Smooth muscle cell (in vitro differentiated cells): ENCODE data around the gene CTTNBP2. TPM values are rescaled to one million over a fixed set of nuclear protein-coding genes. Genes with fewer than 3 reads are reported as not detected.

Experiments
- DNase-seq: peaks from one replicate; lab custom pipeline; 2025; ENCODE audit not compliant: unreplicated experiment; lab: John Stamatoyannopoulos, UW
- H2AFZ ChIP-seq: fragments of 200-600 bp; sonication (generic); 2 replicates; pipeline ENCODE4 v1.6.0; 2016; ENCODE audit warnings: antibody characterized with exemption, low read depth, mild to moderate bottlenecking
- H3F3A ChIP-seq: fragments of 200-600 bp; sonication (generic); 2 replicates; pipeline ENCODE4 v1.6.0; 2017; ENCODE audit warnings: antibody characterized with exemption, low read depth
- H3K27ac ChIP-seq: fragments of 200-600 bp; sonication (generic); 2 replicates; pipeline ENCODE4 v1.5.1; 2016; ENCODE audit warnings: low read depth, mild to moderate bottlenecking
- H3K27me3 ChIP-seq: fragments of 200-600 bp; sonication (generic); 2 replicates; pipeline ENCODE4 v1.6.1; 2016; ENCODE audit warnings: low read depth, mild to moderate bottlenecking
- H3K36me3 ChIP-seq: fragments of 200-600 bp; sonication (generic); 2 replicates; pipeline ENCODE4 v1.5.1; 2016; ENCODE audit warnings: low read depth
- H3K4me1 ChIP-seq: fragments of 200-600 bp; sonication (generic); 2 replicates; pipeline ENCODE4 v1.5.1; 2016; ENCODE audit warnings: low read depth
- H3K4me2 ChIP-seq: fragments of 200-600 bp; sonication (generic); 2 replicates; pipeline ENCODE4 v1.6.0; 2016; ENCODE audit warnings: mild to moderate bottlenecking
- H3K4me3 ChIP-seq: fragments of 200-600 bp; sonication (generic); 2 replicates; pipeline ENCODE4 v1.5.1; 2016; ENCODE audit warnings: mild to moderate bottlenecking
- H3K79me2 ChIP-seq: fragments of 200-600 bp; sonication (generic); 2 replicates; pipeline ENCODE4 v1.6.0; 2016; ENCODE audit warnings: low read depth, mild to moderate bottlenecking
- H3K9ac ChIP-seq: fragments of 200-600 bp; sonication (generic); 2 replicates; pipeline ENCODE4 v1.6.0; 2016; ENCODE audit warnings: low read depth
- H3K9me3 ChIP-seq: fragments of 200-600 bp; sonication (generic); replicated peaks from 2 replicates; pipeline ENCODE4 v1.5.1; 2016; ENCODE audit warnings: low read depth
- H4K20me1 ChIP-seq: fragments of 200-600 bp; sonication (generic); 2 replicates; pipeline ENCODE4 v1.6.0; 2016; ENCODE audit warnings: low read depth
- CTCF ChIP-seq: fragments of 200-600 bp; sonication (generic); IDR thresholded peaks from 2 replicates; pipeline ENCODE4 v1.5.1; 2017; ENCODE audit warnings: borderline replicate concordance, mild to moderate bottlenecking, antibody characterized with exemption; ENCODE audit not compliant: insufficient read depth, poor library complexity, severe bottlenecking
- WGBS: methylation state at CpG from one replicate; pipeline ENCODE4 v1.1.7; 2016; ENCODE audit warnings: low lambda C conversion rate; 5-methylcytosine and 5-hydroxymethylcytosine counted together
- polyA plus RNA-seq: library from polyadenylated mRNA; unstranded; fragments of >200 nt; fragmentation: Nextera tagmentation; extraction: Ambion mirVana; gene quantifications from 2 replicates; pipeline ENCODE4 v1.2.1, GENCODE V29; 2016
- total RNA-seq: library from RNA; depleted of rRNA; stranded (reverse); fragments of >200 nt; gene quantifications from 2 replicates; pipeline ENCODE4 v1.2.3, GENCODE V29; 2014

Gene CTTNBP2
- total and polyA plus RNA-seq, 2 experiments from 2014 or later = 4.8 to 42.3 TPM

GRCh38 chr7:117859246-117859812 is 13.9 kb downstream of the CTTNBP2 start:
- Histone ChIP-seq H3K4me2 (no peak overlapping the region), H3K9me3 (no peaks in the 10 kb centered on the region), H4K20me1 (no peaks in the 10 kb centered on the region), H3K9ac (no peak overlapping the region), H3K27me3 (no peaks in the 10 kb centered on the region), H3K79me2 (peaks cover 8% of the 10 kb centered on the region), H3K27ac (no peak overlapping the region), H3K36me3 (no peaks in the 10 kb centered on the region), H2AFZ (no peak overlapping the region), H3F3A (no peaks in the 10 kb centered on the region), H3K4me3 (no peak overlapping the region), H3K4me1 (no peaks in the 10 kb centered on the region)
- TF ChIP-seq CTCF = no peak
- WGBS = 96% methylated on average over 4 of the region's 4 CpGs
- no peak for DNase-seq

- WGBS = 91% methylated on average over 3 of the region's 3 CpGs
These were observed 14.5 kb downstream of the CTTNBP2 start for GRCh38 chr7:117858712-117859111.

GRCh38 chr7:117857718-117858117 is 15.5 kb downstream of the CTTNBP2 start:
- no peak for DNase-seq
- Histone ChIP-seq H2AFZ (no peak overlapping the region), H3F3A (no peaks in the 10 kb centered on the region), H3K9ac (no peak overlapping the region), H3K4me1 (no peaks in the 10 kb centered on the region), H3K9me3 (no peaks in the 10 kb centered on the region), H3K27ac (no peak overlapping the region), H3K27me3 (no peaks in the 10 kb centered on the region), H3K4me2 (no peak overlapping the region), H3K36me3 (no peaks in the 10 kb centered on the region), H3K79me2 (peaks cover 1% of the 10 kb centered on the region), H3K4me3 (no peak overlapping the region), H4K20me1 (no peaks in the 10 kb centered on the region)
- WGBS = 97% methylated on average over 6 of the region's 6 CpGs
- no peak for TF ChIP-seq CTCF

More at GRCh38 chr7:117858712-117859111, 14.5 kb downstream of the CTTNBP2 start:
- DNase-seq = no peak
- H4K20me1 ChIP-seq = no peaks in the 10 kb centered on the region
- no peak overlapping the region for H3K4me3 ChIP-seq
- no peaks in the 10 kb centered on the region for H3K4me1 ChIP-seq
- no peak overlapping the region for H3K4me2 ChIP-seq
- H3K9me3 ChIP-seq = no peaks in the 10 kb centered on the region
- peaks cover 3% of the 10 kb centered on the region for H3K79me2 ChIP-seq
- H3K27me3 ChIP-seq = no peaks in the 10 kb centered on the region
- no peaks in the 10 kb centered on the region for H3F3A ChIP-seq
- no peak for TF ChIP-seq CTCF
- no peak overlapping the region for H2AFZ ChIP-seq
- H3K9ac ChIP-seq = no peak overlapping the region
- no peak overlapping the region for H3K27ac ChIP-seq
- H3K36me3 ChIP-seq = no peaks in the 10 kb centered on the region

GRCh38 chr7:117856196-117856595 is 17.0 kb downstream of the CTTNBP2 start:
- no peaks in the 10 kb centered on the region for H3F3A ChIP-seq
- H3K9ac ChIP-seq = no peak overlapping the region
- no peak for TF ChIP-seq CTCF
- no peaks in the 10 kb centered on the region for H3K27me3 ChIP-seq
- H3K79me2 ChIP-seq = peaks cover 11% of the 10 kb centered on the region
- H3K4me3 ChIP-seq = no peak overlapping the region
- H3K9me3 ChIP-seq = no peaks in the 10 kb centered on the region
- no peak overlapping the region for H3K27ac ChIP-seq
- H3K36me3 ChIP-seq = no peaks in the 10 kb centered on the region
- no peak for DNase-seq
- no peaks in the 10 kb centered on the region for H3K4me1 ChIP-seq
- no peaks in the 10 kb centered on the region for H4K20me1 ChIP-seq
- H3K4me2 ChIP-seq = no peak overlapping the region
- H2AFZ ChIP-seq = no peak overlapping the region
